ENCODE results near the gene IL10RA.

The IL10RA gene

DNA sequence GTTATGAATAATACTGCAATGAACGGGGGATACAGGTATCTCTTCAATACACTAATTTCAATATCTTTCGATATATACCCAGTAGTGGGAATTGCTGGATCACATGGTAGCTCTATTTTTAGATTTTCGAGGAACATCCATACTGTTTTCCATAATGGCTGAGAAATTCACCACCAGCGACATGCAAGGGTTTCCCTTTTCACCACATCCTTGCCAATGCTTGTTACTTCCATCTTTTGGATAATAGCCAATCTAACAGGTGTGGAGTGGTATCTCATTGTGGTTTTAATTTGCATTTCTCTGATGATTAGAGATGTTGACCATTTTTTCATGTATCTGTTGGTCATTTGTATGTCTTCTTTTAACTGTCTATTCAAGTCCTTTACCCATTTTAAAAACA lies 5.9 kb downstream of the IL10RA start:
- FAIRE-seq = no peak

DNA sequence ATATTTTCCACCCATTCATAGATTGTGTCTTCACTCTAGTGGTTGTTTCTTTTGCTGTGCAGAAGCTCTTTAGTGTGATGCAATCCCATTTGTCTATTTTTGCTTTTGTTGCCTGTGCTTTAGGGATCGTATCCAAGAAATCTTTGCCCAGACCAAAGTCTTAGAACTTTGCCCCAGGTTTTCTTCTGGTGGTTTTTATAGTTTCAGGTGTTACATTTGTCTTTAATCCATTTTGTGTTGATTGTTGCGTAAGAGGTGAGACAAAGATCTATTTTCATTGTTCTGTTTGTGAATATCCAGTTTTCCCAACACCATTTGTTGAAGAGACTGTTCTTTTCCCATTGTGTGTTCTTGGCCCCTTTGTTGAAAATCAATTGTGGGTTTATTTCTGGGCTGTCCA lies 6.4 kb downstream of the IL10RA start:
- no peak for FAIRE-seq
- DNase-seq (ENCODE audit: low spot score) = no peak

More for the DNA sequence above, 5.9 kb downstream of the IL10RA start:
- DNase-seq (ENCODE audit: low spot score) = no peak

DNA sequence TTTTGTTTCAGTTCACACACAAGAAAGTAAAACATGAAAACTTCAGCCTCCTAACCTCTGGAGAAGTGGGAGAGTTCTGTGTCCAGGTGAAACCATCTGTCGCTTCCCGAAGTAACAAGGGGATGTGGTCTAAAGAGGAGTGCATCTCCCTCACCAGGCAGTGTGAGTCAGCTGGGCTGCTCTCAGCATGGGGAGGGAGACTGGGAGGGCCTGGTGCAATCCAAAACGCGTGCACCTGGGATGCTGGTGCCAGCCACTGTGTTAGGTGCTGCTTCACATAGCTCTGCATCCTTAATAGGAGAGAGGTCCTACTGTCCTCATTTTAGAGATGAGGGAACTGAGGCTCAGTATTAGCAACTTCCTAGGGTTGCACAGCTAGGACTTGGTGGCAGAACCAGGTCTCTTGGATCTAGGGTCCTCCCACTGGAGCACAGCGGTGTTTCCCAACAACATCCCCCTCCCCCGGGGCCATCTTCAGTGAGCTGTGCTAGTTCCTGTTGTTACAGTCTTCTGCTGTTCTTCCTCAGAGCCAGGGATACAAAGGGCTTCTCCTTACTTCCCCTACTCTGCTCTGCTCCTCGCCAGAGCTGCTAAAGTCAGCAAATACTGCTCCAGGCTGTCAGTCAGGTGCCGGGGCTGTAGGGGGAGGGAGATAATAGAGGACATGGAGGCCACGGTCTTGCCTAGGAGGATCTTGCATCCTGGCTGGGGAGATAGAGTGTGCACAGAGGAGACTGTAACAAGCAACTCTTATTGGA lies 8.0 kb downstream of the IL10RA start:
- FAIRE-seq = no peak

GRCh38 chr11:117995472-117995871 lies 9.3 kb downstream of the IL10RA start:
- no peak for FAIRE-seq
- no peak for DNase-seq (ENCODE audit: low spot score)

More for the DNA sequence above, 8.0 kb downstream of the IL10RA start:
- DNase-seq (ENCODE audit: low spot score) = no peak

DNA sequence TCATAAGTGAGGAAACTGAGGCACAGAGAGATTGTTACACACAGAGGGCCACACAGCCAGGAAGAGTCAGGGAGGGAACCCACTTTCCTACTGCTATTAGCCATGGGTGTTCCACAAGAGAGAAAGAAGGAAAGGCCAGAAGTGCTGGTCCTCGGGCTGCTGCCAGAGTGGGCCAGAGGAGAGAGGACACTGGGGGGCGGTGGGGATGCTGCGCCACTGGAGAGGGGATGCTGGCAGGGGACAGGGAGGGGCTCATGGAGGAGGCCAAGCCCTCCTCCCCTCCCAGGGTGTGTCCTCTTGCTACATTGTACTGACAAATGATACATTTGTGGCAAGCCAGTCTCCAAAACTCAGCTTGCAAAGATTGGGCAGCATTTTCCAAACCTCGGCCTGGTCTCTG lies 9.9 kb downstream of the IL10RA start:
- no peak for DNase-seq (ENCODE audit: low spot score)
- no peak for FAIRE-seq

DNA sequence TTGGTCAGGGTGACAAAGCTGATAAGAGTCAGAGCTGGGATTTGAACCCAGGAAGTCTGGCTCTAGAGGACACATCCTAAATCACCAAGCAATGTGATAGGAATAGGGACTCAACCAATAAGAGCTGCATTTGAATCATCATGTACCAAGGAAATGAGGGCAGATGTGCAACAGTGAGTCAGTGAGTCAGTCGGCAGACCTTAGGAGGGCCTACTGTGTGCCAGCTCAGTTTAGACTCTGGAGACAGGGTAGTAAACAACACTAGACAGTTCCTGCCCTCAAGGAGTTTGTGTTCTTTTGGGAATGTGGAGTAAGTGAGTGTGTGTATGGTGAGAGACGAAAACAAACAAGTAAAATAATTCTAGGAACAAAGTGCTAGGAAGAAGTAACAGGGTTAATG lies 11.2 kb downstream of the IL10RA start:
- DNase-seq (ENCODE audit: low spot score) (no peak), FAIRE-seq (no peak)

DNA sequence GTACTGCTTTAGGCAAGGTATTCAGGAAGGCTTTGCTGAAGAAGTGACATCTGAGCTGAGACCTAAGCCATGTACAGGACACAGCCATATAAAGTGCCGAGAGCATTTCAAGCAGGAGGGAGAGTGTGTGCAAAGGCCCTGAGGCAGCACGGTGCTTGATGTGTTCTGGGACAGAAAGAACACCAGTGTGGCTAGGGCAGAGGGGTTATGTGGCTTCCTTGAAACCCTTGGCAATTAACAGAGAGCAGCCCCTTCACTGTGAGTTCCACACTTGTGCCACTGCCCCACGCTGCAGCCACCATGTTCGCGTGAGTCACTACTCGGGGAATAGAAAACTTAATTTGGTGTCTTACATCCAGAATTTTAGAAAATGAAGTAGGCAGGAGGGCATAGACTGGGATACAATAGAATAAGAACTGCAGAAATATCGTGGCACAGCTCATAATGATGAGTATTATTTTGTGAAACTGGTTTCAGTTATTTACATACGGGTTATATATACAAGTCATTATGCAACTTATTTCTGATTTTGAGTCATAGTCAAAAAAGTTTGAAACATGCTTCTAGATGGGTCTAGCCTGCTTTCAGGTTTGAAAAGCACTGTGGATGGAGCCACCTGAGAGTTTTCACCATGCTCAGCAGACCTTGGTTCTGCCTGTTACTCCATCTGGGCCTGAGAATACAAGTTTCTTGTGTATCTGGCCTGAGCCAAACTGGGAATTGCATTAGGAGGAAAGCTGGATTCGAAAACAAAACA lies 11.8 kb downstream of the IL10RA start:
- FAIRE-seq (no peak), DNase-seq (ENCODE audit: low spot score) (no peak)

- DNase-seq (ENCODE audit: low spot score) = no peak
- no peak for FAIRE-seq
These were observed 12.6 kb downstream of the IL10RA start for GRCh38 chr11:117998664-117999353.

DNA sequence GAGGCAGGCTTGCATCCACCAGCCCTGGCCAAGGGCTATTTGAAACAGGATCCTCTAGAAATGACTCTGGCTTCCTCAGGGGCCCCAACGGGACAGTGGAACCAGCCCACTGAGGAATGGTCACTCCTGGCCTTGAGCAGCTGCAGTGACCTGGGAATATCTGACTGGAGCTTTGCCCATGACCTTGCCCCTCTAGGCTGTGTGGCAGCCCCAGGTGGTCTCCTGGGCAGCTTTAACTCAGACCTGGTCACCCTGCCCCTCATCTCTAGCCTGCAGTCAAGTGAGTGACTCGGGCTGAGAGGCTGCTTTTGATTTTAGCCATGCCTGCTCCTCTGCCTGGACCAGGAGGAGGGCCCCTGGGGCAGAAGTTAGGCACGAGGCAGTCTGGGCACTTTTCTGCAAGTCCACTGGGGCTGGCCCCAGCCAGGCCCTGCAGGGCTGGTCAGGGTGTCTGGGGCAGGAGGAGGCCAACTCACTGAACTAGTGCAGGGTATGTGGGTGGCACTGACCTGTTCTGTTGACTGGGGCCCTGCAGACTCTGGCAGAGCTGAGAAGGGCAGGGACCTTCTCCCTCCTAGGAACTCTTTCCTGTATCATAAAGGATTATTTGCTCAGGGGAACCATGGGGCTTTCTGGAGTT lies 13.3 kb downstream of the IL10RA start:
- no peak for FAIRE-seq
- DNase-seq (ENCODE audit: low spot score) = no peak

- DNase-seq (ENCODE audit: low spot score) (no peak), FAIRE-seq (no peak)
These were observed 14.1 kb downstream of the IL10RA start for GRCh38 chr11:118000067-118000849.

DNA sequence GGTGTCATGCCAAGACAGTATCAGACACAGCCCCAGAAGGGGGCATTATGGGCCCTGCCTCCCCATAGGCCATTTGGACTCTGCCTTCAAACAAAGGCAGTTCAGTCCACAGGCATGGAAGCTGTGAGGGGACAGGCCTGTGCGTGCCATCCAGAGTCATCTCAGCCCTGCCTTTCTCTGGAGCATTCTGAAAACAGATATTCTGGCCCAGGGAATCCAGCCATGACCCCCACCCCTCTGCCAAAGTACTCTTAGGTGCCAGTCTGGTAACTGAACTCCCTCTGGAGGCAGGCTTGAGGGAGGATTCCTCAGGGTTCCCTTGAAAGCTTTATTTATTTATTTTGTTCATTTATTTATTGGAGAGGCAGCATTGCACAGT lies 14.6 kb downstream of the IL10RA start:
- FAIRE-seq (no peak), DNase-seq (ENCODE audit: low spot score) (no peak)

DNA sequence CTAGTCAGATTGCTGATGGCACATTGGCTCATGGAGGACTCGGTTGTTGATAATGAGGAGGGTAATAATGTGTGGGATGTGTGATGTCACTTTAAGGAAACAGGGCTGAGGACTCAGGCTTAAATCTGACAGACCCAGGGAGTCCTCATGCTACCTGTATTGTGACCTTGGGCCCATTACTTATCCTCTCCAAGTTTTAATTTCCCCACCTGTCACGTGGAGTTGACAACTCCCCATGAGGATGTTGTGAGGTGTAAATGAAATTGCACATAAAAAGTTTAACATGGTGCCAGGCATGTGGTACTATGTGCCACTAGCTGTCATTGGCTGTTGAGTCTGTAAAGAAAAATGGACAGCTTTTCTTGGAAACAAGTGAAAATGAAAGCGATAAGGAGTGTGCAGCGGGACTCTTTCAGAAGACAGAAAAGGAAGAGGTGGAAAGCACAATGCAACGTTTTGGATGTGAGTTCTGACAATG lies 15.3 kb downstream of the IL10RA start:
- no peak for FAIRE-seq
- DNase-seq (ENCODE audit: low spot score) = no peak

- FAIRE-seq (no peak), DNase-seq (ENCODE audit: low spot score) (no peak)
These were observed 15.9 kb downstream of the IL10RA start for GRCh38 chr11:118002010-118002540.

DNA sequence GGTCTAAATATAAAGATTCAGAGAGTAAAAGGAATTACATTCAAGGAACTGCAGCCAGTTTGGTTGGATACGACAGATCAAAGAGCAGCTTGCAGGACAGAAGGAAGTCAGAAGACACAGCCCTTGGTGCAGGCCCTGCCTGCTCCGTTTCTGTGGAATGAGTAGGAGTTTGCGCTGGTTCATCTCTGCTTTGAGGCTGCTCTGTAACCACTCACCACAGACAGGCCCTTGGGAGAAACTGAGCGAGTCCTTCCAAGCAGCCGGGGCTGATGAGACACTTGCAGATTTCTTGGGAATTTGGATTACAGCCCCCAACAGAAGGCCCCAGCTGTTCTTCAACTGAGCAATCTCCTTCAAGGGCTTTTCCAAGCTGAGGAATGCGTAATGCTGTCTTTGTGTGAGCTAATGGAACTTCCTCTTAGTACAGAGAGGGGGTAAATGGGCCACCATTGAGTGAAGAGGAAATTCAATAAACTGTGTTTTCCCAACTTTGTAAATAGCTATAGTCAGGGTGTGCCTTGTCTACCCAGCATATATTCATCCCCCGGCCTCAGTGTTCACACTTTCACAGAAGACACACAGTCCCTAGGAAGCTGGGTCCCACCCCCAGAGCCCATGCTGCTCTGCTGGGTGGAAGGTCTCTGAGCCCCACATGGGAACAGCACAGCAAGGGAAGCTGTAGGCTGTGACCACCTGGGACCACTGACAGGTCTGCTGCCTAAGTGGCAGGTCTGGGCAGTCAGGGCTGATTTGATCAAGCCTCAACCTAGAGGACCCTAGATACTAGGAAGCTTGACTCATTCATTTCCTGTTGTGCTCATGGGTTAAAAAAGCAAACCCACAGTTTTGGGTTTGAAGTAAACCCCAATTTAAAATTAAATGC lies 16.6 kb downstream of the IL10RA start:
- no peak for FAIRE-seq

GRCh38 chr11:118003456-118003855 lies 17.3 kb downstream of the IL10RA start:
- DNase-seq (ENCODE audit: low spot score) (no peak), FAIRE-seq (no peak)

More for the DNA sequence above, 16.6 kb downstream of the IL10RA start:
- no peak for DNase-seq (ENCODE audit: low spot score)

DNA sequence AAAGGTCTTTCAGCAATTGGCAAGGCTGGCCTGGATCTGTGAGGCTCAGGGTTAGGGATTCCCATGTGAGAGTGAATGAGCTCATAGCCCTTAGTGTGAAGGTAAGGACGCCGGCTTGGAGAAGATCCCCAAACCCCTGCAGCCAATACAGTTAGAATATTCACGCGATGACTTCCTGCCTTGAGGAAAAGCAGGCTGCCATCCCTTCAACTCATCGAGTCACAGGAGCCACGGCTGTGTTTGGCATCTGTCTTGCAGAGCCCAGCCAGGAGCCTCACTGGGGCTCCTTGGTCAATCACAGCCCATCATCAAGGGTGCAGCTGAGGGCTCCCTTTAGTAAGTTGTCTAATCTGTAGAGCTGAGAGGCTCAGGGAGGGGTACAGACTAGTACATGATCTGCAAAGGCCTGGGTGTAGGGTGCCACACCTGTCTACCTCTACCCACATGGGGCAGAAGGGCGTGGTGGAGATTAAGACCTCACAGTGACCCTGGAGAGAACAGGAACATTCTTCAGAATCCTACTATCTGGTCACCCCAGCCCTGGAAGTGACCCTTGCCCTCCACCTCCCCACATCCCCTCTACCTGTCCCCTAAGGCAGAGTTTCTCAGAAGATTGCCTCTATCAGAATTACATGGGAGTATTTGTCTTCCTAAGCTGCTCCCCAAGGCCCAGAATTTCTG lies 18.5 kb downstream of the IL10RA start:
- FAIRE-seq (no peak), DNase-seq (ENCODE audit: low spot score) (no peak)

DNA sequence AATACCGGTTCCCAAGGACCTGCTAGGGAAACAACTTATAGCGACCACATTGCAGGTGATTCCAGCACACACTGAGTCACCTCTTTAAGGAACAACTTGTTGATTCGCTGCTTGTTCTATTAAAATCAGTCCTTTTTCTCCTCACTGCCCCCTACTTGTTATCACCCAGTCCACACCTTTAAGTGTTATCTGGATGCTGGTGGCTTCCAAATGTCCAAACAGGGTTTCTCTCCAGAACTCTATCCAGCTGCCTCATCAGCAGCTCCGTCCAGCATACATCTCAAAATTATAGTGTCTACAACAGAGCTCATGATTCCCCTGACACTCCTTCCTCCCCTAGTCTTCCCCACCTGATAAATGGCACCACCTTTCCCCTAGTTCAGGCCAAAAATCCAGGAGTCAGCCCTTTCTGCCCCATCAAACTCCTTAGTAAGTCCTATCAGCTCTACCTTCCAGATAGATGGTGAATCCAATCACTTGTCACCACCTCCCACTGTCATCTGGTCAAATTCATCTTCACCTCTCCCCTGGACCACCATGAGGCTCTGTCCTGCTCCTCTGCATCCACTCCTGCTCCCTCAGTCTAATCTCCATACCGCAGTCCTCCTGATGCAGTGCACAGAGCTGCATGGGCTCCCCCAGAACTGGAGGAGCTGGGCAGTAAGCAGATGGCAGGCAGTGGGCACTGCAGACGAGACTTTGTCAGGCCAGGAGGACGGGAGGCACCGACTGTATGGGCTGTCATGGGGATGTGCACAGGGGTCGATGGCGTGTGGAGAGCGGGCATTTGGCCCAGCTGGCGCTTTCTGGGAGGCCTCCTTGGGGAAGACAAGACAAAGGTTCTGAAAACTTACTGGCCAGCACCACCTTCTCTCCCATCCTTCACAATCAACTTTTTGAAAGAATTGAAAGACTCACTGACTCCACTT lies 19.3 kb downstream of the IL10RA start:
- DNase-seq (ENCODE audit: low spot score) (no peak), FAIRE-seq (no peak)

GRCh38 chr11:118006153-118006534 lies 19.9 kb downstream of the IL10RA start:
- DNase-seq (ENCODE audit: low spot score) = no peak
- no peak for FAIRE-seq

Data from RCC 7860 (cell line).